ENCODE data around the gene MDP1. TPM values are rescaled to one million over a fixed set of nuclear protein-coding genes. Genes with fewer than 3 reads are reported as not detected.
A peak's percentile ranks its signal among the peaks of the same experiment; 100 is the strongest.

MDP1 gene
- total and polyA plus RNA-seq, 2 donors from 2014 or later = 22.8 to 55.4 TPM

DNA sequence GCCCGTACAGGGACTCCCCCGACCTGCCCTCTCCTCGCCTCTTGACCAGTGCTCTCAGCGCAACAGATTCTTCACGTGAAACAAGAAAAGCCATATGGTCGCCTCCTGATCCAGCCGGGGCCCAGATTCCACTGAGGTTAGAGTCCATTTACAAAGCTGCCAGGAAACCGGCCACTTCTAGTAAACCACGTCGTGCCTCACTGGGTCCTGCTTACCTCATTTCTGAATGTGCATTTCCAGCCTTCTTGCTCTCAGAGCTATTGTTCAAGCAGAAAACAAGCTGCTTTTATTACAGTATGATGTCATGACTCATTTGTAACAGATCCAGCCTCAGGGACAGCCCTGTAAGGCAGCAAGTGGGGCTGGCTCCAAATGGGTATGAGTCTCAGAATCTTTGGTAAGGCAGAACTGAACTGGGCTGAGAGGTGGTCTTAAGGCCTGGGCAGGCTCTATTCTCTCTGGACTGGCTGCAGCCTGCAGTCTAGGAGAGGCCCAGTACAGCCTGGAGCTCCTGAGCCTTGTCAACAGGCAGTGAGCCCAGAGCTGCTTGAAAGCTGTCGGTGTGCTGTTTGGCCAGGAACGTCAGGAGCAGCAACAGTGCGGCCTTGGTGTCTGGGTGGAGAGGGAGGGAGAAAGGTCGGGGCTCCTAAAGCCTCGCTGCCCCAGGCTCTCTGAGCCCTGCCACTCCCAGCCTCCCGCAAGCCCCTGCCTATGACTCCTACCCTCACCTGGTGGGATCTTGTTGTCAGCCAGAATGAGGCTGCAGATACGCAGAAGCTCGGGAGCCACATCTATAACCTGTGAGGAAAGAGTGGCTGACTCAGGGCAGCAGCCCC lies 35.7 kb downstream of the MDP1 start:
- Histone ChIP-seq H3K27ac (ENCODE audit: low read depth in 2 of 2, low read length in 2 of 2) (peak overlapping the region; percentile 89 to 92), H3K4me1 (ENCODE audit: control insufficient read depth in 2 of 3, insufficient read depth in 2 of 3, low read depth in 1 of 3, low read length in 3 of 3) (peaks cover 0 to 18% (median 15%) of the 10 kb centered on the region in 3 donors), H3K9me3 (ENCODE audit: control insufficient read depth in 2 of 3, insufficient read depth in 1 of 3, low read length in 3 of 3) (no peaks in the 10 kb centered on the region), H3K27me3 (ENCODE audit: control insufficient read depth, insufficient read depth, low read length) (no peaks in the 10 kb centered on the region), H3K4me3 (ENCODE audit: low read length in 3 of 3) (no peak overlapping the region), H3K36me3 (ENCODE audit: control insufficient read depth in 2 of 3, insufficient read depth in 3 of 3, low read length in 3 of 3) (peaks cover 0 to 30% (median 22%) of the 10 kb centered on the region in 3 donors), H3K9ac (ENCODE audit: low read length in 3 of 3) (peak overlapping the region in 1 of 3 donors; percentile 67)
- intact Hi-C loops (cut with DNase I) = no loop called here
- TF ChIP-seq, protein P1, sequence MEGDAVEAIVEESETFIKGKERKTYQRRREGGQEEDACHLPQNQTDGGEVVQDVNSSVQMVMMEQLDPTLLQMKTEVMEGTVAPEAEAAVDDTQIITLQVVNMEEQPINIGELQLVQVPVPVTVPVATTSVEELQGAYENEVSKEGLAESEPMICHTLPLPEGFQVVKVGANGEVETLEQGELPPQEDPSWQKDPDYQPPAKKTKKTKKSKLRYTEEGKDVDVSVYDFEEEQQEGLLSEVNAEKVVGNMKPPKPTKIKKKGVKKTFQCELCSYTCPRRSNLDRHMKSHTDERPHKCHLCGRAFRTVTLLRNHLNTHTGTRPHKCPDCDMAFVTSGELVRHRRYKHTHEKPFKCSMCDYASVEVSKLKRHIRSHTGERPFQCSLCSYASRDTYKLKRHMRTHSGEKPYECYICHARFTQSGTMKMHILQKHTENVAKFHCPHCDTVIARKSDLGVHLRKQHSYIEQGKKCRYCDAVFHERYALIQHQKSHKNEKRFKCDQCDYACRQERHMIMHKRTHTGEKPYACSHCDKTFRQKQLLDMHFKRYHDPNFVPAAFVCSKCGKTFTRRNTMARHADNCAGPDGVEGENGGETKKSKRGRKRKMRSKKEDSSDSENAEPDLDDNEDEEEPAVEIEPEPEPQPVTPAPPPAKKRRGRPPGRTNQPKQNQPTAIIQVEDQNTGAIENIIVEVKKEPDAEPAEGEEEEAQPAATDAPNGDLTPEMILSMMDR (IDR thresholded peaks at IDR 0.05; ENCODE audit: borderline replicate concordance, extremely low read depth, insufficient read depth) = no peak
- FAIRE-seq (peak; percentile 60), DNase-seq (peak in 4 of 5 donors; percentile 68 to 85 (median 78))

DNA sequence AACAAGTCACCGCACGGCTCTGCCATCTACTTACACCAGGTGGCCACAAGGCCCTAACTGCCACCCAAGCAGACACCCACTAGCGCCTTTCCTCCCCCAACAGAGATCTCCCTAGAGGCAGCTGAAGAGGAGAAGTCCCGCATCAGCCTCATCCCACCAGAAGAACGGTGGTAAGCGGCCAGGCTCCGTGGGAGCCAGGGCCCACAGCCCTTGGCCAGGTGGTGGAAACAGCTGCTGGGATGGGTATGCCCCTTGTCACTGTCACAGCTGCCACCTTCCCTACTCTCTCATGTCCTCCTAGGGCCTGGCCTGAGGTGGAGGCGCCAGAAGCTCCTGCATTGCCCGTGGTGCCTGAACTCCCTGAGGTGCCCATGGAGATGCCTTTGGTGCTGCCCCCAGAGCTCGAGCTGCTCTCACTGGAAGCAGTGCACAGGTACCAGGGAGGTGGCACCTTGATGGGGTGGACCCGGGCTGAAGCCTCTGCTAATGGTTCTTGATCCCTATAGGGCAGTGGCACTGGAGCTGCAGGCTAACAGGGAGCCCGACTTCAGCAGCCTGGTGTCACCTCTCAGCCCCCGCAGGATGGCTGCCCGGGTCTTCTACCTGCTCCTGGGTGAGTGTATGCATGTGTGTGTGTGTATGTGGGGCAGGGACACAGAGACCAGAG lies 36.4 kb downstream of the MDP1 start:
- Histone ChIP-seq H3K4me3 (ENCODE audit: low read length in 3 of 3) (no peak overlapping the region), H3K9me3 (ENCODE audit: control insufficient read depth in 2 of 3, insufficient read depth in 1 of 3, low read length in 3 of 3) (no peaks in the 10 kb centered on the region), H3K9ac (ENCODE audit: low read length in 3 of 3) (peak overlapping the region in 1 of 3 donors; percentile 67), H3K4me1 (ENCODE audit: control insufficient read depth in 2 of 3, insufficient read depth in 2 of 3, low read depth in 1 of 3, low read length in 3 of 3) (peaks cover 0 to 18% (median 15%) of the 10 kb centered on the region in 3 donors), H3K27ac (ENCODE audit: low read depth in 2 of 2, low read length in 2 of 2) (peak overlapping the region; percentile 71 to 85), H3K36me3 (ENCODE audit: control insufficient read depth in 2 of 3, insufficient read depth in 3 of 3, low read length in 3 of 3) (peaks cover 0 to 27% (median 18%) of the 10 kb centered on the region in 3 donors), H3K27me3 (ENCODE audit: control insufficient read depth, insufficient read depth, low read length) (no peaks in the 10 kb centered on the region)
- no peak for DNase-seq
- no peak for FAIRE-seq
- intact Hi-C loops (cut with DNase I) = no loop called here
- TF ChIP-seq, protein P1 (IDR thresholded peaks at IDR 0.05; ENCODE audit: borderline replicate concordance, extremely low read depth, insufficient read depth) = no peak

DNA sequence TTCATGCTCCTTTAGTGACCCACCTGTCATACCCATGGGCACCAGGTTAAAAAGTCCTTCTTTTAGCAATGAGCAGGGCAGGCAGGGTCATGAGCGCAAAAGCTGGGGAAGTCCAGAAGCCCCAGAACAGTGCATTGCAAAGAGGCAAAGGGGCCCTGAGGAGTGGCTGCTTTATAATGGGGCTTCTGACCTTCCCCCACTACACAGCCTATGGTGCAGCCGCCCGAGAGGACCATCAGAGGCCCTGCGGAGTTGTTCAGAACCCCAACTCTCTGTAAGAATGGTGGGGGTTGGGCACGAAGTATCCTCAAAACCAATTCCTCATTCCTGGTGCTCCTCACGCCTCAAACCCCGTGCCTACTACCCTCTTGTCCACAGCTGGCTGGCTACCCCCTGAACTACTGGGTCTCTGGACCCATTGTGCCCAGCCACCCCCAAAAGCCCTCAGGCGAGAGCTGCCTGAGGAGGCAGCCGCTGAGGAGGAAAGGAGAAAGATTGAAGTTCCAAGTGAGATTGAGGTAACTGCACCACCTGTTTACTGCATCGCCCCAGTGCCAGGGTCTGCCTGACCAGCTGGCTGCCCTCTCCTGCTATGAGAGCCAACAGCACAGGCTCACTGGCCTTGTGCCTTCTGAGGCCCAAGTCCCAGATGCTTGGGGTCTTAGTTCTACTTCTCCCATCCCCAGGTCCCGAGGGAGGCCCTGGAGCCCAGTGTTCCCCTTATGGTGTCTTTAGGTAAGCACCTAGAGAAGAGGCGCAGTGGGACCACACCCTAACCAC lies 37.3 kb downstream of the MDP1 start:
- Histone ChIP-seq H3K9ac (ENCODE audit: low read length in 3 of 3) (no peak overlapping the region), H3K36me3 (ENCODE audit: control insufficient read depth in 2 of 3, insufficient read depth in 3 of 3, low read length in 3 of 3) (peaks cover 0 to 21% (median 12%) of the 10 kb centered on the region in 3 donors), H3K27me3 (ENCODE audit: control insufficient read depth, insufficient read depth, low read length) (no peaks in the 10 kb centered on the region), H3K9me3 (ENCODE audit: control insufficient read depth in 2 of 3, insufficient read depth in 1 of 3, low read length in 3 of 3) (no peaks in the 10 kb centered on the region), H3K27ac (ENCODE audit: low read depth in 2 of 2, low read length in 2 of 2) (peak overlapping the region in 1 of 2 donors; percentile 17), H3K4me3 (ENCODE audit: low read length in 3 of 3) (no peak overlapping the region), H3K4me1 (ENCODE audit: control insufficient read depth in 2 of 3, insufficient read depth in 2 of 3, low read depth in 1 of 3, low read length in 3 of 3) (peaks cover 0 to 18% (median 15%) of the 10 kb centered on the region in 3 donors)
- TF ChIP-seq, protein P1 (IDR thresholded peaks at IDR 0.05; ENCODE audit: borderline replicate concordance, extremely low read depth, insufficient read depth) = no peak
- peak in 1 of 5 donors; percentile 47 for DNase-seq
- intact Hi-C loops (cut with DNase I) = no loop called here
- no peak for FAIRE-seq
